Glomerular visceral epithelial cell (primary cell): ENCODE results near the gene SNHG17.
"Not testable (repeated sequence)": the region's sequence is repeated elsewhere in the genome, so short reads cannot be mapped to it uniquely, and the experiment has no call there.

Experiments
- DNase-seq: peaks from one replicate; pipeline ENCODE4 v3.0.0-alpha.2; 2016; ENCODE audit errors: extremely low spot score

The SNHG17 gene

DNA sequence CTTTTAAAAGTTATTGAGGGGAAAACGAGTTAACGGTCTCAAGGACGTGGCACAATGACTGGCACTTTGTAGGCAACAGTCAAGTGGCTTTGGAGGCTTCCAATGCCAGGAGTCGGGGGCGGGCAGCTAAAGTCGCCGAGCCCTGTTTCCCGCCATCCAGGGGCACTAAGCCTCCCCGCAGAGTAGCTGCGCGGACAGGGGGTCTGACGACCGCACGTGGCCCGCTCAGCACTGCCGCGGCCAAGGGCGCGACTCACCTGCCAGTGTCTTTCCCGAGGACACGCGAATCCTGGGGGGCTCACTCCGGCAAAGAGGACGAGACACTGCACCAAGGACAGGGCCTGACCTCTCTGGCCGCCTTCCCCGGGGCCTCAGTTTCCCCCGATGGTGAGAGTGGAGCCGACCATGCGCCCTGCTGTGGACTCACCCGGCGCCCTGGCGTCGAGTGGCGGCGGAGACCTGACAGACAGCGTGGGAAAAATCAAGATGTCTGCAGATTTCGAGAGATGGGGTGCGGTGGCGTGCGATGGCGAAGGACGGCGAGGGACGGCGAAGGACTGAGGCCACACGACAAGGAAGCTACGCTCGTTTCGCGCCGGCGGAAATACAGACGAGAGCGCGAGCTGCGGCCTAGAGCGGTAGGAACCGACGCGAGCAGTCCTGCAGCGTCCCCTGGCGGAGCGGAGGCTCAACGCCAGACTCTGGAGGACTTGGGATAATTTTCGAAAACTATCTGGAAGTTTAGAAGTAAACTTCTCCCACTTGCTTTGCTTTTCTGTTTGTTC is at the start of gene SNHG17:
Gene SNHG17, minus strand, starts transcription at position 559 of the 785 bp plus-strand sequence.
- peak; percentile 95 for DNase-seq

DNA sequence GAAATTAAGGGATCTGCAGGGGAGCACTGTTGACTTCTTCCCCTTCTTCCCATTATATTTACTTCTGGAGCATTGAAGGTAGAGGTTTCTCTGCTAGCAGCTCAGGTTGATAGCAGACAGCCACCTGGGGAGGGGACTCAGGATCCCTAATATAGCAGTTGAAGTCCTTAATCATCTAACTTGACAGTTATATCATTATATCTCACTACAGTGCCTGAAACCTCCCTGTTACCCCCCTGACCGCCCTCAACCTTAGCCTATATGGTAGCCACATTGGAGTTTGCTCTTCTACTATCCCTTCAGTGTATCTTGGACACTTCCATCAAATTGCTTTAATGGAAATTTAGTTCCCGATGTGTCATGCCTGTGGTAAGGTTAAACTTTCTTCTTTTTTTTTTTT is 44.5 kb upstream of the SNHG17 start:
- no peak for DNase-seq

DNA sequence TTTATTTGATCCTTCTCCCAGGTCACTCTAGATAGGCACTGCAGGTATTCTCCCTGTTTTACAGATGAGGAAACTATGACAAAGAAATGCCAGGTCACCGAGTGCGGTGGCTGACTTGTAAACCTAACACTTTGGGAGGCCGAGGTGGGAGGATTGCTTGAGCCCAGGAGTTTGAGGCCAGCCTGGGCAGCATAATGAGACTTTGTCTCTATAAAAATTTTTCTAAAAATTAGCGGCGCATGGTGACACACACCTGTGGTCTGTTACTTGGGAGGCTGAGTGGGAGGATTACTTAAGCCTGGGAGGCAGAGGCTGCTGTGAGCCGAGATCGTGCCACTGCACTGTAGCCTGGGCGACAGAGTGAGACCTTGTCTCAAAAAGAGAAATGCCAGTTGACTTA is 42.6 kb upstream of the SNHG17 start:
- DNase-seq, result no peak

DNA sequence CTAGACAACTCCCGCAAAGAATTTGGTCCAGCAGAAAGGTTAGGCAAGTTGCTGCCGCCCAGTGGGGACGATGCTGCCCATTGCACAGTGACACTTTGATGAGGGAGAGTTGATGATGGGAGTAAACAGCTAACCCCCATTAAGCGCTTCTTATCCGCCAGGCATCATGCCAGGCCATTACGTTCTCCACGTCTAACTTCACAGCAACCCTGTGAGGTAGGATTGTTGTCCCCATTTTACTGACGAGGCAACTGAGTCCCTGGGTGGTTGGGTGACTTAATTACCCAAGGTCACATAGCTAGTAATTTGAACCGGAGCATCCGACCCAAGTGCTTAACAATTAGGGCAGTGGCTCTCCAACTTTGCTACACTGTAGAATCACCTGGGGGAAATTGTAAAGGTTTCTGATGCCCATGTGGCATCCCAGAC is 38.3 kb upstream of the SNHG17 start:
- no peak for DNase-seq

DNA sequence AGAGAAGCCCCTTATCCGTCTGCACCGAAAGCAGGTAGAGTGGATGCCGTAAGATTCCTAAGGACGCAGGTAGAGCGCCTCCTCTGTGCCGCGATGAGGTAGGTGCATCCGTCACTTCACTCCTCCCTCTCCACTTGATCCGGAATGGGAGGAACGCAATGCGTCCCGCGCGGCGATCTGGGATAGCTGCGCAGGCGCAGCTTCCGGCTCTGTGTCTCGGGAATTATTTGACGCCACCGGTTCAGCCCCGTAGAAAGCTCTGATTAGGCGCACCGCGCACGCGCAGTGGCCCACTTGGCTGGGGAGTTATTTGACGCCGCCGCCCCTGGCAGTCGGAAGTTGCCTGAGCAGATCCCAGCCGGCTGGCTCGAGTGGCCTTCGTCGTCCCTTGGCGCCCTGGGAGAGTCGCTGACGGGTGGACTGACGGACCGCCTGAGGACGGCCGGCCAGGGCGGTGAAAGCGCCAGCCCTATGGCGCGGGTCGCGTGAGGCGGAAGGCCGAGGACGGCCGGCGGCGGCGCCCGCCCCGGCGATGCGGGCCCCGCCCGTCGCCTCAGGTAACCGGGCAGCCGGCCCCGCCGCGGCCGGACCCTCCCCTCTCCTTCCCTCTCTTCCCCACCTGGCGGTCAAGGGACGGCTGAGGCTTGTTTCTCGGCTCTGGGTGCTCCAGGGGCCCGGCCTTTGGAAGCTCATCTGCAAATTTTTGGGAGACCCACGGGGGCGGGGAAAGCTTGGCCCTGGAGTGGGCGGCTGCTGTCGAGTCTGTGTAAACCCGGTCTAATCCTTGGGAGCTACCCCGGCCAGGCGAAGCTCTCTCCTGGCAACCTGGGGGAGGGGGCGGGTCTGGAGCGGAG is 37.6 kb upstream of the SNHG17 start, which contains the start of gene RALGAPB:
Gene RALGAPB, plus strand, starts transcription at position 331 of the 854 bp plus-strand sequence. CDS start 15,590 bp downstream, outside the sequence.
- peak; percentile 100 for DNase-seq

DNA sequence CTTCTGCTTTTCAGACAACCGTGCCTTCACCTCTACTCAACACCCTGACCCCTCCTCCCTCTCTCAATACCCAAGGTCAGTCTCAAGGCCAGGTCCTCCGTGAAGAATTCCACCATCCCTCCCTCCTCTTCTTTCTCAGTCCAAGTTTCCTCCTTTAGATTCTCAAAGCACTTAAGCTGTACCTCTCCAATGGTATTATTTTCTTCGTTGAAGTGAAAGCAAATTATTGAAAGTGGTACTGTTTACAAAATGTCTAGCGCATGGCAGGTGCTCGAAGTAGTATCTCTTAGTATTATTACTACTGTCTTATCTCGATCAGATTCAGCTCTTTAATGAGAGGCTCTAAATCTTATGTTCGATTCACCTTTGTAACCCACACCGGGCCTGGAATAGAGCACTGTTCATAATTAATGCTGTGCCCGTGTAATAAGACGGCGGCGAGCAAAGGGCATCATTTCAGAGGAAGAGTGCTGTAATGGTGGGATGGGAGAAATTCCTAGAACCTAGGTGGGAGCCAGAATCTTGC is 36.9 kb upstream of the SNHG17 start:
- no peak for DNase-seq

DNA sequence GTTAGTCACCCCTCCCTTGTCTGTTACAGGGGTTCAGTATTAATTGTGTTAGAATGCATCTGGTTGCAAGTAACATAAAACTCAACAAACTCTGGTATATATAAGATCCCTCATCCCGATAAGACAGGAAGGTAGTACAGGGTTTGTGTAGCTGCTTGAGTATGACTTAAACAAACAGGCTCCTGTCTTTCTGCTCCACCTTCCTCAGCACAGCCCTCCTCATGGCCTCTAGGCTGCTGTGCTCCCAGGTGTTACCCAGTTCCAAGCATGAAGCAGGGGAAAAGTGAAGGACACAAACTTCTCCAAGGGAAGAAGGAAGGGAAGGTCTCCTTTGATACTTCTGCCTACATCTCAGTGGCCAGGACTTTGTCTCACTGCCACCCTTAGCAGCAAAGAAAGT is 36.1 kb upstream of the SNHG17 start:
- DNase-seq, result no peak

DNA sequence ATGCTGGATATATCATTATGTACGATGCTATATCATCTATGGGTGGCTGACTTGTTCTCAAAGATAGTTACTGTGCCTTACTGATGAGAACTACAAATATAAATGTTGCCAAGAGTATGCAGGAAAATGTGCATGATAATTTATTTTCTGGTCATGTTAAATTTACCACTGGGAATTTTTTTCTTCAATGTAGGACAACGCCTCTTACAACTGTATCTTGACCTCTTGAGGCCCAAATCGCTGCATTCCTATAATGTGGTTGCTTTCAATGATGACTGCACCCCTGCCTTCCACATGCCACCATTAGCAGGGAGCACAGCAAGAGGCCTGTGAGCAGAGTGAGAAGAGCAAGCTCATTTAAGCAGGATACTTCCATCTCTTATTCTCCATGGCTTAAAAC is 31.9 kb upstream of the SNHG17 start:
- no peak for DNase-seq

DNA sequence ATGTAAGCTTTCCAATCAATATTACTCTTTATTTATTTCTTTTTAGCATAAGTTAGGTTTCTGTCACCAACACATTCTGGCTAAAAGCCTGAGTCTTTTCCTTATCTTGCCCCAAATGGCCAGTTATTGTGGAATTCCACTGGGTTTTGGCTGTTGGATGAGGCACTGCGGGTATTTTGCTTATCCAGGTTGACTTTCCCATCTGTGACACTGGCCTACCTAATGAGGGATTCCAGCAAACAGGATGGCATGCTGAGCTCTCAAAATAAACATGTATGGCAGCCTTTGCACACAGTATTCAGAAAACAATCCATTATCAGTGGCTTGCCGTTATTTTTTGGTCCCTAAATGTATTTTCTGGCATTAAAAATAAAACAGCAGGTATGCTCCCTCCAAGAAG is 31.0 kb upstream of the SNHG17 start:
- DNase-seq, result no peak

DNA sequence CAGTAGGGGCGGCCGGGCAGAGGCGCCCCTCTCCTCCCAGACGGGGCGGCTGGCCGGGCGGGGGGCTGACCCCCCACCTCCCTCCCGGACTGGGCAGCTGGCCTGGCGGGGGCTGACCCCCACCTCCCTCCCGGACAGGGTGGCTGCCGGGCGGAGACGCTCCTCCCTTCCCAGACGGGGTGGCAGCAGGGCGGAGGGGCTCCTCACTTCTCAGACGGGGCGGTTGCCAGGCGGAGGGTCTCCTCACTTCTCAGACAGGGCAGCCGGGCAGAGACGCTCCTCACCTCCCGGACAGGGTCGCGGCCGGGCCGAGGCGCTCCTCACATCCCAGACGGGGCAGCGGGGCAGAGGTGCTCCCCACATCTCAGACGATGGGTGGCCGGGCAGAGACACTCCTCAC is 26.4 kb upstream of the SNHG17 start:
- not testable (repeated sequence) for DNase-seq

DNA sequence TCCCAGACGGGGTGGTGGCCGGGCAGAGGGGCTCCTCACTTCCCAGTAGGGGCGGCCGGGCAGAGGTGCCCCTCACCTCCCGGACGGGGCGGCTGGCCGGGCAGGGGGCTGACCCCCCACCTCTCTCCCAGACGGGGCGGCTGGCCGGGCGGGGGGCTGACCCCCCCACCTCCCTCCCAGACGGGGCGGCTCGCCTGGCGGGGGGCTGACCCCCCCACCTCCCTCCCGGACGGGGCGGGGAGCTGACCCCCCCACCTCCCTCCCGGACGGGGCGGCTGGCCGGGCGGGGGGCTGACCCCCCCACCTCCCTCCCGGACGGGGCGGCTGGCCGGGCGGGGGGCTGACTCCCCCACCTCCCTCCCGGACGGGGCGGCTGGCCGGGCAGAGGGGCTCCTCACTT is 26.0 kb upstream of the SNHG17 start:
- not testable (repeated sequence) for DNase-seq

DNA sequence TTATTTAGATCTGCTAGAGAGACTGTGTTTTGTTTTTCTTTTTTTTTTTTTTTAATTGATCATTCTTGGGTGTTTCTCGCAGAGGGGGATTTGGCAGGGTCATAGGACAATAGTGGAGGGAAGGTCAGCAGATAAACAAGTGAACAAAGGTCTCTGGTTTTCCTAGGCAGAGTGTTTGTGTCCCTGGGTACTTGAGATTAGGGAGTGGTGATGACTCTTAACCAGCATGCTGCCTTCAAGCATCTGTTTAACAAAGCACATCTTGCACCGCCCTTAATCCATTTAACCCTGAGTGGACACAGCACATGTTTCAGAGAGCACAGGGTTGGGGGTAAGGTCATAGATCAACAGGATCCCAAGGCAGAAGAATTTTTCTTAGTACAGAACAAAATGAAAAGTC is 25.5 kb upstream of the SNHG17 start:
- not testable (repeated sequence) for DNase-seq

DNA sequence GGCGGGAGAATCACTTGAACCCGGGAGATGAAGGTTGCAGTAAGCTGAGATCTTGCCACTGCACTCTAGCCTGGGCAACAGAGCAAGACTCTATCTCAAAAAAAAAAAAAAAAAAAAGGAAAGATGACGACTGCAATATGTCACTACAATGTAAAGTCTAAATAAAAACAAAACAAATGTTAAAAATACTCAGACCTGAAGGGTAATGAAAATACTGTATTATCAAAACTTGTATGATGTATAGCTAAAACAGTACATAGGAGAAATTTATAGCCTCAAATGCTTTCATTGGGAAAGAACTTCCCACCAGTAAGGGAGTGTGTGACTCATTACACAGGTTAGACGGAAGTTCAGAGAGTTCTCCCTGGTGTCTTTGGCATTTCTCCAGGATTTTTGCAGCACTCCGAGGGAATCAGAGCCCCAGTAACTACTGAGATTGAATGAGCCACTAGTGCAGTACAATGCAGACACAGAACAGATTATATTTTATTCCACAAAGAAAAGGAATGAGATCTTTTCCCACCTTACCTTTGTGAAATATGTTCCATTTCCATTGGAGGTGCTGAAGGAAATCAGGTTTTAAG is 25.0 kb upstream of the SNHG17 start:
- DNase-seq, result peak; percentile 92

DNA sequence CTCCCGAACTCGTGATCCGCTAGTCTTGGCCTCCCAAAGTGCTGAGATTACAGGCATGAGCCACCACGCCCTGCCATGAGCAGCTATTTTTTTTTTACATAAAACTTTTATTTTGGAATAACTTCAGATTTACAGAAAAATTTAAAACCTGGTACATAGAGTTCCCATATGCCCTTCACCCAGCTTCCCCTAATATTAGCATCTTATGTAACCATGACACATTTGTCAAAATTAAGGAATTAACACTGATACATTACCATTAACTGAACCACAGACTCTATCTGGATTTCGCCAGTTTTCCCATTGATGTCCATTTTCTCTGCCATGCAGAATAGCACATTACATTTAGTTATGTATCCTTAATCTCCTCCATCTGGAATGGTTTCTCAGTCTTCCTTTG is 23.2 kb upstream of the SNHG17 start:
- no peak for DNase-seq

DNA sequence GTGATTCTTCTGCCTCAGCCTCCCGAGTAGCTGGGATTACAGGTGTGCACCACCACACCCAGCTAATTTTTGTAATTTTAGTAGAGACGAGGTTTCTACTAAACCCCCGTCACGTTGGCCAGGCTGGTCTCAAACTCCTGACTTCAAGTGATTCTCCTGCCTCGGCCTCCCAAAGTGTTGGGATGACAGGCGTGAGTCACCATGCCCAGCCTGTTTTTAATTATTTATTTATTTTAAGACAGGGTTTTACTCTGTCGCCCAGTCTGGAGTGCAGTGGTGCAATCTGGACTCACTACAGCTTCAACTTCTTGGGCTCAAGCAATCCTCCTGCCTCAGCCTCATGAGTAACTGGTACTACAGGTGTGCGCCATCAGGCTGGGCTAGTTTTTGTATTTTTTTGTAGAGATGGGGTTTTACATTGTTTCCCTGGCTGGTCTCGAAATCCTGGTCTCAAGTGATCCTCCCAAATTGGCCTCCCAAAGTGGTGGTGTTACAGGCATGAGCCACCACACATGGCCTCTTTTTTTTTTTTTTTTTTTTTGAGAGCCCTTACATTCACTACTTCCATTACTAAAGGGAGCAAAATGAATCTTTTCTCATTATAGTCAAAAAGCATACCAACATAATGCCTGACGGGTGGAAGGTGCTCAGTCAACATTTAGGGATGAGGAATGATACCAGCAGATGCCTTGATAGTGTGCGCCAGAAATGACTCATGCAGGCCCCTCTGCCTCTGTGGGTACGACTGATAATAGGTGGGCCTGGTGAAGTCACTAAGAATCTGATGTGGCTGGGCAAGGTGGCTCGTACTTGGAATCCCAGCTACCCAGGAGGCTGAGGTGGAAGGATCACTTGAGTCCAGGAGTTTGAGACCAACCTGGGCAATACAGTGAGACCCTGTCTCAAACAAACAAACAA is 19.7 kb upstream of the SNHG17 start:
- DNase-seq, result no peak

DNA sequence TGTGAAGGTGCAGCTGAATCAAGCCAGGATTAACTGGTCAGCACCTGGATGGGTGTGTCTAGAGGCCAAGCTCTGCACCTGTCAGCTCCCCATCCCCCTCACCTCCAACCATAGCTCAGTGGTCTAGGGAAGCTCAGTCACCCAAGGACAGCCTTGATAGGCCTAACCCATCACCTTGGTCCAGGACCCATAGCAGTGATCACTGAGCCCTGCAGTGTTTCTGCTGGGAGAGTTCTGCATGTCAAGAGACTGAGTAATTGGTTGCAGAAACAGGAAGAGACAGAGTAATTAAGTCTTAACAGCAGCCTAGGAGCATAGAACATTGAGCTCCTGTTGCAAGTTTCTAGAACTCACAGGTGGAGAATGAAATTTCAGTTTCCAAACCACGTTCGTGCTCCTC is 18.8 kb upstream of the SNHG17 start:
- peak; percentile 39 for DNase-seq

DNA sequence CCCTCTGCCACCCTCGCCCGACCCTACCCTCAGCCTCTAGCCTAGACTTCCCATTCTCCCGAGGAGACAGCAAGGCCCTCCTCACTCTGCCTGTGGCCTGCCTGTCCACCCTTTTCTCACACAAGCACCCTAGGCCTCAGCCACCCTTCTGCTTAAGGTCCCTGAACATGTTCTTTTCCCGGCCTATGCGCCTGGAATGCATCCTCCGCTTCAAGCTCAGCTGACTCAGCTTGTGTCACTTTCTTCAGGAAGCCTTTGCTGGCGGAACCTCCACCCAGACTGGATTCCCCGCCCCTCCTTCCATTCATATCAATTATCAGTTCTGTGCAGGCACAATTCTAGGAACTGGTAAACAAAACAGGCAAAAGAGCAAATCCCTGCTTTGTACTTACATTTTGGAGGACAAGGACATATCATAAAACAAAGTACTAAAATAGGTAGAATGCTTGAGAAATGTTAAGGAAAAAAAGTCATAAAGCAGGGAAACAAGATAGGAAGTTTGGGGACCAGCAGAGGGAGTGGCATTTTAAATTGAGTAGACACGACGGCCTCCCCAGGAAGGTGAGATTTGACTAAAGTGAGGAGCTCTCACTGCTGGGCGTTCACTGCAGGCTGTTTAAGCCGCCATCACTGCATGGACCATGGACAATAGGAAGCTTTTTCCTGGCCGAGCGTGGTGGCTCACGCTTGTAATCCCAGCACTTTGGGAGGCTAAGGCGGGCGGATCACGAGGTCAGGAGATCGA is 17.9 kb upstream of the SNHG17 start:
- DNase-seq, result peak; percentile 64

DNA sequence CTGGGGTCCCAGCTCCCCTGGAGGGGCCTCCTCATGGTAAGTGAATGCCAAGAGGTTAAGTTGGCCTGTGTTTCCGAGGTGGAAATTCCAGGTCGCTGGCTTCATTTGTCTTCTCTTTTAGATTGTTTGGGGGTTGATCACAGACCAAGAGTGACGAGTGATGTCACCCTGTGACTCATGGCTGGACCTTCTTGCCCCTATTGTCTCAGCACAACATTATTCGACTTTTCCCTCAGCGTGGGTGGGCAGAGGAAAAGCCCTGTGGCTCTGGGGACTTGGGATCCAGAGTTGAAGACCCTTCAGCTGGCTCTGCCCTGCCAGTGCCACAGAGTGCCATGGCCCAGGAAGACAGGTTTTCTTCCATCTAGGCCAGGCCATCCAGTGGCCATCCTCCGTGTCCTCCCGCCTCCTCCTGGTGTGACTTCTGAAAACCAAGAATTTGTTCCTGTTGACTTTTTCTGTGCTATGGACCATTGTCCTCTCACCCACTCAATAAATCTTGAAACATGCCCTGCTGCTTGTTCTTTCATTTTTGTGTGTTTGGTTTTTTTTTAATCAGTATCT is 15.4 kb upstream of the SNHG17 start:
- peak; percentile 79 for DNase-seq

DNA sequence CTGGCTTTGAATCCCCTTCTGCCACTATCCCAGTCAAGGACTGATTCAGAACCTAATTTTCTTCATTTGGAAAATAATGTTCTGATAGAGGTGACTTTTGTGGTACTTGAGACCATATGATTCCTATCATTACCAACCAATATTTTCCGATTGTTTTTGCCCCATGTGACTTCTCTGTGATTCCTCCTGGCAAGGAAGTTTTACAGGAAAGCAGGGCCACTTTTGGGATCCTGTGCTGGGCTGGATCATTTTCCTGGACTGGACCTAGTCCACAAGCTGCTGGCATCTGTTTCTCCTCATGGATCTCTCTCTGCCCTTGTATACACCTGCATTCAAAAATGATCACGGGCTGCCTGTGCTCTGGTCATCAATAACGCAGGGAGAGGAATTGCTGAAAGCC is 13.9 kb upstream of the SNHG17 start:
- no peak for DNase-seq
